ENCODE measurements around the gene PLCD3. TPM values are rescaled to one million over a fixed set of nuclear protein-coding genes. Genes with fewer than 3 reads are reported as not detected.
A peak's percentile ranks its signal among the peaks of the same experiment; 100 is the strongest.

PLCD3 gene
- total and polyA plus RNA-seq, 2 of the 13 experiments (the other 11 are each of a cell fraction or from before 2014, with no cell fraction given): 11.3 to 39.1 TPM

DNA sequence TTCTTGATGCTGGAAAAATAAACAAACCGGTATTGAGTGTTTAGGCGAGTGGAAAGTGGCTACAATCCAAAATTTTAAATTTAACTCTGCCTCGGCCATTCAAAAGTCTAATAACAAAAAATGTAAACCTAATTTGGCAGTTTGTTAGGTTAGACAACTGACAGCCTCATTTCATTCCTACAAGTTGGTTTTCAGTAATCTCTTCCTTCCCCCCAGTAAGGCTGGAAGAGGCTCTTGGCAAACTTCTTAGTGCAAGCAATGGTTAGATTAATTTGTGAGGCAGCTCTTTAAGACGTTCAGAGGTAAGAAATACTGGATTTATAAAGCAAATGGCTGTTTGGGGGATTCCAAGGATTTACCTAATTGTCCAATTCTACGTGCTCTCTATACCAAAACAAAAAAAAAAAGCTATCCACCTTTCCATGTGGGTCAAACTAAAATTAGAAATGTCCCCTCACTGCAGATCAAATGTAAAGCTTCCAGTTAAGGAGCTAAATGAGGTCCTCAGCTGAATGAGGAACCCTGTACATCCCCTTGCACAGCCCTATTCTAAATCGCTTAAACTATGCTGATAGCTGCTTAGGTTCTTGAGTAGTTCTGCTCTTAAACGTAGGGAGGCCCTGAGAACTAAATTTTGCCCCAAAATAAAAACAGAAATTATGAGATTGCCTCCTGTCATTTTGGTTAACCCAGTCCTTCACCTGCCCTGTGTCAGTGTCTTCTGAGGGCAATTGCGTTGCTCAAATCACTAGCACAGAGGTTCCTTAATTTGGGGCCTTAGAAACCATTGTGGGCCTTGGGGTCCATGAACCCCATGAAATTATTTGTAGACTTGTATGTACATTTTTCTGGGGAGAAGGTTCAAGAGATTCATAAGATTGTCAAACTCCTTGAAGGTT lies 18.8 kb upstream of the PLCD3 start:
- WGBS (ENCODE audit: low lambda C conversion rate): 22% methylated on average over 8 of the region's 8 CpGs
- CTCF ChIA-PET (ENCODE audit: low intra/inter-chr PET ratio, low total read pairs): interaction anchor here (1.0 to 8.5 kb wide), 4 partner anchors 9 to 46 kb away, joined by 3 to 130 read pairs (median 32); partner anchors contain the start of genes ACBD4 and HEXIM2
- DNase-seq (ENCODE audit: low spot score) (no peak), ATAC-seq (no peak), FAIRE-seq (no peak)
- peak overlapping the region; percentile 95 for H3K4me2 ChIP-seq (ENCODE audit: low read depth, low read length)
- peak overlapping the region; percentile 12 for H3K27ac ChIP-seq (ENCODE audit: extremely low read length, insufficient read depth, low read length)
- peak overlapping the region; percentile 85 for H3K9ac ChIP-seq (ENCODE audit: insufficient read depth, low read depth, low read length)
- peaks cover 35% of the 10 kb centered on the region for H4K20me1 ChIP-seq (ENCODE audit: insufficient read depth, low read length)
- in situ Hi-C loops (cut with HindIII; ENCODE audit: extremely low pct_ligation_motif_present, low pct_unique_long_range_greater_than_20kb) (no loop called here), intact Hi-C loops (cut with micrococcal nuclease; ENCODE audit: unreplicated experiment) (no loop called here)
- peaks cover 36% of the 10 kb centered on the region for H3K79me2 ChIP-seq (ENCODE audit: insufficient read depth, low read length)
- BruUV-seq (replicated peaks): no TSS peak
- H3K4me3 ChIP-seq (replicated peaks in 1 of 3; ENCODE audit: insufficient read depth in 1 of 3, low read depth in 2 of 3, low read length in 3 of 3): peak overlapping the region; percentile 97 to 98 (median 97); a peak in 5 of 6 replicates
- no peaks in the 10 kb centered on the region for H3K9me3 ChIP-seq (ENCODE audit: low read length)
- POLR2A ChIA-PET: interaction anchor here (1.1 to 19.8 kb wide), 12 partner anchors 13 to 256 kb away, joined by 3 to 2487 read pairs (median 9); partner anchors contain the start of genes ACBD4 and HEXIM2
- H3K36me3 ChIP-seq (replicated peaks in 1 of 2; ENCODE audit: control insufficient read depth in 1 of 2, insufficient read depth in 2 of 2, low read length in 2 of 2): no peaks in the 10 kb centered on the region; a peak in 1 of 5 replicates
- peaks cover 22% of the 10 kb centered on the region for H3K4me1 ChIP-seq (ENCODE audit: insufficient read depth, low read length)
- no peaks in the 10 kb centered on the region; a peak in 2 of 5 replicates for H3K27me3 ChIP-seq (ENCODE audit: control insufficient read depth in 1 of 2, insufficient read depth in 2 of 2, low read length in 2 of 2)
- no peak overlapping the region for H2AFZ ChIP-seq (ENCODE audit: low read length)
- TF ChIP-seq NFATC3 (CRISPR knock-in tag; IDR thresholded peaks at IDR 0.05) (0 out of 2 replicates have a peak, but pooled peaks have one; percentile 39), ZNF44 (CRISPR knock-in tag; IDR thresholded peaks at IDR 0.05) (0 out of 2 replicates have a peak, but pooled peaks have one; percentile 22), HNRNPK (IDR thresholded peaks at IDR 0.05; ENCODE audit: low read depth, low read length, poor library complexity, severe bottlenecking) (no peak), SMYD3 (CRISPR knock-in tag; IDR thresholded peaks at IDR 0.05) (0 out of 2 replicates have a peak, but pooled peaks have one; percentile 16), ZNF337 (CRISPR knock-in tag; IDR thresholded peaks at IDR 0.05; ENCODE audit: borderline replicate concordance, low read depth) (0 out of 2 replicates have a peak, but pooled peaks have one; percentile 35), ZNF784 (CRISPR knock-in tag; IDR thresholded peaks at IDR 0.05; ENCODE audit: borderline replicate concordance) (0 out of 2 replicates have a peak, but pooled peaks have one; percentile 34), ARNT2 (CRISPR knock-in tag; IDR thresholded peaks at IDR 0.05; ENCODE audit: low read depth) (0 out of 2 replicates have a peak, but pooled peaks have one; percentile 7), GLI4 (CRISPR knock-in tag; IDR thresholded peaks at IDR 0.05; ENCODE audit: borderline replicate concordance) (peak; percentile 71; the same call in 1 of the 2 replicates), ZNF747 (CRISPR knock-in tag; IDR thresholded peaks at IDR 0.05; ENCODE audit: borderline replicate concordance) (peak; percentile 59; the same call in 1 of the 2 replicates), TSC22D2 (CRISPR knock-in tag; IDR thresholded peaks at IDR 0.05; ENCODE audit: borderline replicate concordance) (no peak), TRIM24 (CRISPR knock-in tag; IDR thresholded peaks at IDR 0.05) (no peak)
- TF ChIP-seq, protein P1, sequence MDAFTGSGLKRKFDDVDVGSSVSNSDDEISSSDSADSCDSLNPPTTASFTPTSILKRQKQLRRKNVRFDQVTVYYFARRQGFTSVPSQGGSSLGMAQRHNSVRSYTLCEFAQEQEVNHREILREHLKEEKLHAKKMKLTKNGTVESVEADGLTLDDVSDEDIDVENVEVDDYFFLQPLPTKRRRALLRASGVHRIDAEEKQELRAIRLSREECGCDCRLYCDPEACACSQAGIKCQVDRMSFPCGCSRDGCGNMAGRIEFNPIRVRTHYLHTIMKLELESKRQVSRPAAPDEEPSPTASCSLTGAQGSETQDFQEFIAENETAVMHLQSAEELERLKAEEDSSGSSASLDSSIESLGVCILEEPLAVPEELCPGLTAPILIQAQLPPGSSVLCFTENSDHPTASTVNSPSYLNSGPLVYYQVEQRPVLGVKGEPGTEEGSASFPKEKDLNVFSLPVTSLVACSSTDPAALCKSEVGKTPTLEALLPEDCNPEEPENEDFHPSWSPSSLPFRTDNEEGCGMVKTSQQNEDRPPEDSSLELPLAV (CRISPR knock-in tag; conservative IDR thresholded peaks at IDR 0.05; ENCODE audit: low read depth): no peak
- TF ChIP-seq, protein P2, sequence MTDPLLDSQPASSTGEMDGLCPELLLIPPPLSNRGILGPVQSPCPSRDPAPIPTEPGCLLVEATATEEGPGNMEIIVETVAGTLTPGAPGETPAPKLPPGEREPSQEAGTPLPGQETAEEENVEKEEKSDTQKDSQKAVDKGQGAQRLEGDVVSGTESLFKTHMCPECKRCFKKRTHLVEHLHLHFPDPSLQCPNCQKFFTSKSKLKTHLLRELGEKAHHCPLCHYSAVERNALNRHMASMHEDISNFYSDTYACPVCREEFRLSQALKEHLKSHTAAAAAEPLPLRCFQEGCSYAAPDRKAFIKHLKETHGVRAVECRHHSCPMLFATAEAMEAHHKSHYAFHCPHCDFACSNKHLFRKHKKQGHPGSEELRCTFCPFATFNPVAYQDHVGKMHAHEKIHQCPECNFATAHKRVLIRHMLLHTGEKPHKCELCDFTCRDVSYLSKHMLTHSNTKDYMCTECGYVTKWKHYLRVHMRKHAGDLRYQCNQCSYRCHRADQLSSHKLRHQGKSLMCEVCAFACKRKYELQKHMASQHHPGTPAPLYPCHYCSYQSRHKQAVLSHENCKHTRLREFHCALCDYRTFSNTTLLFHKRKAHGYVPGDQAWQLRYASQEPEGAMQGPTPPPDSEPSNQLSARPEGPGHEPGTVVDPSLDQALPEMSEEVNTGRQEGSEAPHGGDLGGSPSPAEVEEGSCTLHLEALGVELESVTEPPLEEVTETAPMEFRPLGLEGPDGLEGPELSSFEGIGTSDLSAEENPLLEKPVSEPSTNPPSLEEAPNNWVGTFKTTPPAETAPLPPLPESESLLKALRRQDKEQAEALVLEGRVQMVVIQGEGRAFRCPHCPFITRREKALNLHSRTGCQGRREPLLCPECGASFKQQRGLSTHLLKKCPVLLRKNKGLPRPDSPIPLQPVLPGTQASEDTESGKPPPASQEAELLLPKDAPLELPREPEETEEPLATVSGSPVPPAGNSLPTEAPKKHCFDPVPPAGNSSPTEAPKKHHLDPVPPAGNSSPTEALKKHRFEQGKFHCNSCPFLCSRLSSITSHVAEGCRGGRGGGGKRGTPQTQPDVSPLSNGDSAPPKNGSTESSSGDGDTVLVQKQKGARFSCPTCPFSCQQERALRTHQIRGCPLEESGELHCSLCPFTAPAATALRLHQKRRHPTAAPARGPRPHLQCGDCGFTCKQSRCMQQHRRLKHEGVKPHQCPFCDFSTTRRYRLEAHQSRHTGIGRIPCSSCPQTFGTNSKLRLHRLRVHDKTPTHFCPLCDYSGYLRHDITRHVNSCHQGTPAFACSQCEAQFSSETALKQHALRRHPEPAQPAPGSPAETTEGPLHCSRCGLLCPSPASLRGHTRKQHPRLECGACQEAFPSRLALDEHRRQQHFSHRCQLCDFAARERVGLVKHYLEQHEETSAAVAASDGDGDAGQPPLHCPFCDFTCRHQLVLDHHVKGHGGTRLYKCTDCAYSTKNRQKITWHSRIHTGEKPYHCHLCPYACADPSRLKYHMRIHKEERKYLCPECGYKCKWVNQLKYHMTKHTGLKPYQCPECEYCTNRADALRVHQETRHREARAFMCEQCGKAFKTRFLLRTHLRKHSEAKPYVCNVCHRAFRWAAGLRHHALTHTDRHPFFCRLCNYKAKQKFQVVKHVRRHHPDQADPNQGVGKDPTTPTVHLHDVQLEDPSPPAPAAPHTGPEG (CRISPR knock-in tag; IDR thresholded peaks at IDR 0.05): peak; percentile 69; the same call in 1 of the 2 replicates
